HepG2 (cell line): Measurements from ENCODE around the gene HOXA13. TPM values are rescaled to one million over a fixed set of nuclear protein-coding genes. Genes with fewer than 3 reads are reported as not detected.

Experiments used
- ATAC-seq: fragments of 200-7000 bp; cut with Tn5 transposase; 3 replicates; pipeline ENCODE4 v1.9.1; 2020; ENCODE audit warnings: mild to moderate bottlenecking, moderate library complexity
- BruUV-seq: library from RNA; stranded (reverse); fragments of 400-500 nt; replicated peaks from 2 replicates; lab custom pipeline; 2021; lab: Mats Ljungman, UMichigan
- CTCF ChIA-PET: fragments of 300-600 bp; formaldehyde crosslinking; extraction: SDS; loops from one replicate; lab custom pipeline; 2021; ENCODE audit warnings: low total read pairs, inconsistent platforms, low intra/inter-chr PET ratio; lab: Yijun Ruan, JAX
- POLR2A ChIA-PET: fragments of 350-600 bp; sonication (Branson Sonifier 250); formaldehyde crosslinking; loops from one replicate; lab custom pipeline; 2020; ENCODE audit warnings: antibody characterized with exemption, inconsistent platforms; lab: Yijun Ruan, JAX
- DNase-seq: peaks from one replicate; pipeline ENCODE4 v3.0.0-alpha.2; 2015; ENCODE audit warnings: low spot score
- FAIRE-seq: peaks from 3 replicates; lab custom pipeline; 2011; peaks lifted over from hg19 to GRCh38; lab: Jason Lieb, UNC
- H2AFZ ChIP-seq: one replicate; pipeline ENCODE4 v1.6.1; 2011; ENCODE audit warnings: low read length, inconsistent platforms
- H3K27ac ChIP-seq: fragments of 300-600 bp; 3 replicates; pipeline ENCODE4 v1.8.0; 2011; ENCODE audit warnings: mixed run types, mild to moderate bottlenecking, mixed read lengths, low read length, inconsistent platforms; ENCODE audit not compliant: insufficient read depth; ENCODE audit errors: extremely low read length
- H3K27me3 ChIP-seq, 2 experiments: fragments of 200-600 bp in 1 of 2; 2 replicates in 1 of 2; 3 replicates in 1 of 2; pipeline versions ENCODE4 v1.6.0 to v1.8.0; 2011; ENCODE audit warnings: low read length in 2 of 2, mild to moderate bottlenecking in 2 of 2, moderate library complexity in 2 of 2, inconsistent platforms in 1 of 2; ENCODE audit not compliant: insufficient read depth in 2 of 2, control insufficient read depth in 1 of 2
- H3K36me3 ChIP-seq, 2 experiments: fragments of 200-600 bp in 1 of 2; replicated peaks in 1 of 2; 2 replicates in 1 of 2; 3 replicates in 1 of 2; pipeline versions ENCODE4 v1.5.1 to v1.8.0; 2011; ENCODE audit warnings: low read length in 2 of 2, inconsistent platforms in 1 of 2; ENCODE audit not compliant: insufficient read depth in 2 of 2, control insufficient read depth in 1 of 2
- H3K4me1 ChIP-seq: 2 replicates; pipeline ENCODE4 v1.5.1; 2012; ENCODE audit warnings: low read length, inconsistent platforms; ENCODE audit not compliant: insufficient read depth
- H3K4me2 ChIP-seq: 2 replicates; pipeline ENCODE4 v1.6.0; 2011; ENCODE audit warnings: low read depth, low read length, inconsistent platforms
- H3K4me3 ChIP-seq, 3 experiments: fragments of 200-600 bp in 1 of 3; sonication (generic), shearing (Covaris generic) in 1 of 3; replicated peaks in 1 of 3; 2 replicates each; pipeline ENCODE4 v1.5.1; 2011 to 2016; ENCODE audit warnings: low read length in 3 of 3, inconsistent platforms in 2 of 3, low read depth in 2 of 3, mild to moderate bottlenecking in 2 of 3, control low read depth in 1 of 3, mixed read lengths in 1 of 3; ENCODE audit not compliant: insufficient read depth in 1 of 3
- H3K79me2 ChIP-seq: one replicate; pipeline ENCODE4 v1.6.1; 2011; ENCODE audit warnings: low read length, inconsistent platforms; ENCODE audit not compliant: insufficient read depth
- H3K9ac ChIP-seq: 2 replicates; pipeline ENCODE4 v1.6.0; 2011; ENCODE audit warnings: mild to moderate bottlenecking, low read depth, low read length, inconsistent platforms; ENCODE audit not compliant: insufficient read depth
- H3K9me3 ChIP-seq: 2 replicates; pipeline ENCODE4 v1.5.1; 2012; ENCODE audit warnings: mild to moderate bottlenecking, low read length
- H4K20me1 ChIP-seq: 2 replicates; pipeline ENCODE4 v1.6.0; 2011; ENCODE audit warnings: inconsistent platforms, mild to moderate bottlenecking, low read length, moderate library complexity; ENCODE audit not compliant: insufficient read depth
- BRF2 ChIP-seq: sonication (generic); formaldehyde crosslinking; IDR thresholded peaks from 2 replicates; pipeline ENCODE4 v1.8.1; 2022; ENCODE audit warnings: mild to moderate bottlenecking, missing genetic modification reagents
- CTCF ChIP-seq: sonication (generic); formaldehyde crosslinking; IDR thresholded peaks from 2 replicates; pipeline ENCODE4 v1.5.0; 2020; ENCODE audit warnings: mild to moderate bottlenecking, missing genetic modification reagents, moderate library complexity
- DMTF1 ChIP-seq: sonication (generic); formaldehyde crosslinking; IDR thresholded peaks from 2 replicates; pipeline ENCODE4 v1.4.0; 2020; ENCODE audit warnings: mild to moderate bottlenecking, missing genetic modification reagents
- HINFP ChIP-seq: sonication (generic); formaldehyde crosslinking; IDR thresholded peaks from 2 replicates; pipeline ENCODE4 v1.4.0; 2020; ENCODE audit warnings: low read depth, mild to moderate bottlenecking, missing genetic modification reagents
- KDM5A ChIP-seq: fragments of 200-600 bp; sonication (generic); IDR thresholded peaks from 2 replicates; pipeline ENCODE4 v1.7.0; 2018; ENCODE audit warnings: antibody characterized with exemption, mild to moderate bottlenecking, low read length, borderline replicate concordance
- MAF1 ChIP-seq: sonication (generic); formaldehyde crosslinking; IDR thresholded peaks from 2 replicates; pipeline ENCODE4 v1.5.0; 2020; ENCODE audit warnings: missing genetic modification reagents, borderline replicate concordance
- PPARG ChIP-seq: conservative IDR thresholded peaks from 2 replicates; pipeline ENCODE4 v1.6.1; 2016; ENCODE audit warnings: missing biosample characterization, missing genetic modification reagents
- ZFP37 ChIP-seq: sonication (generic); formaldehyde crosslinking; IDR thresholded peaks from 2 replicates; pipeline ENCODE4 v1.4.0; 2020; ENCODE audit warnings: missing genetic modification reagents, borderline replicate concordance
- WGBS: methylation state at CpG from one replicate; pipeline ENCODE4 v1.1.6; 2017; ENCODE audit warnings: low lambda C conversion rate; 5-methylcytosine and 5-hydroxymethylcytosine counted together
- in situ Hi-C: cut with HindIII; loops from 2 replicates; pipeline ENCODE4 v1.10.0; 2017; ENCODE audit warnings: low pct_unique_long_range_greater_than_20kb; ENCODE audit not compliant: extremely low pct_ligation_motif_present
- intact Hi-C: fragments of 100-400 bp; cut with micrococcal nuclease; formaldehyde crosslinking; loops from one replicate; pipeline ENCODE4 v1.10.0; 2022; ENCODE audit not compliant: unreplicated experiment
- polyA plus RNA-seq, 8 experiments: library from polyadenylated mRNA; depleted of rRNA in 3 of 8; stranded (reverse) in 7 of 8; unstranded in 1 of 8; fragments of >200 nt; fragmentation: Illumina TruSeq in 4 of 8; extraction: Trizol in 4 of 8; gene quantifications; 2 replicates each; pipeline versions ENCODE4 v1.2.1 to v1.2.3, GENCODE V29; 2011 to 2016; ENCODE audit warnings: low read depth in 4 of 8, missing spikeins in 1 of 8, mixed read lengths in 1 of 8; ENCODE audit not compliant: insufficient read depth in 1 of 8
- total RNA-seq, 5 experiments: library from RNA; depleted of rRNA; stranded (reverse); fragments of >200 nt; fragmentation: Illumina TruSeq; extraction: Trizol; gene quantifications; 2 replicates each; pipeline ENCODE4 v1.2.3, GENCODE V29; 2016; ENCODE audit warnings: low read depth in 1 of 5

HOXA13 gene
- total and polyA plus RNA-seq, 2 of the 13 experiments (the other 11 are each of a cell fraction or from before 2014, with no cell fraction given), result 0.01 to 0.04 TPM

GRCh38 chr7:27177795-27178320 lies 22.0 kb downstream of the HOXA13 start:
- ChIA-PET CTCF (no interaction called here), POLR2A (no interaction called here)
- H3K4me1 ChIP-seq, result peaks cover 19% of the 10 kb centered on the region
- no TSS peak for BruUV-seq
- H3K27me3 ChIP-seq, result peaks cover 6 to 77% of the 10 kb centered on the region in 2 experiments
- H3K9me3 ChIP-seq, result no peaks in the 10 kb centered on the region
- no peaks in the 10 kb centered on the region for H3K36me3 ChIP-seq
- H3K4me2 ChIP-seq, result no peak overlapping the region
- intact Hi-C loops (no loop called here), in situ Hi-C loops (no loop called here)
- H2AFZ ChIP-seq, result no peak overlapping the region
- H4K20me1 ChIP-seq, result no peaks in the 10 kb centered on the region
- H3K4me3 ChIP-seq, result no peak overlapping the region
- H3K79me2 ChIP-seq, result no peaks in the 10 kb centered on the region
- no peak for TF ChIP-seq ZFP37 (CRISPR knock-in tag)
- FAIRE-seq, result no peak
- 33% methylated on average over 5 of the region's 5 CpGs for WGBS
- no peak for ATAC-seq
- no peak for DNase-seq
- H3K27ac ChIP-seq, result no peak overlapping the region
- no peak overlapping the region for H3K9ac ChIP-seq

- in situ Hi-C loops, result no loop called here
- H3K9ac ChIP-seq, result no peak overlapping the region
- CTCF ChIA-PET, result no interaction called here
Measured at GRCh38 chr7:27176962-27177794, 22.7 kb downstream of the HOXA13 start.

More at GRCh38 chr7:27176962-27177794, 22.7 kb downstream of the HOXA13 start:
- POLR2A ChIA-PET, result no interaction called here
- Histone ChIP-seq H3K4me1 (peaks cover 20% of the 10 kb centered on the region), H3K79me2 (no peaks in the 10 kb centered on the region), H4K20me1 (no peaks in the 10 kb centered on the region), H3K9me3 (no peaks in the 10 kb centered on the region), H3K27ac (no peak overlapping the region), H3K4me3 (no peak overlapping the region), H2AFZ (no peak overlapping the region), H3K4me2 (no peak overlapping the region), H3K27me3 (peaks cover 6 to 77% of the 10 kb centered on the region in 2 experiments), H3K36me3 (no peaks in the 10 kb centered on the region)
- DNase-seq, result no peak
- BruUV-seq, result no TSS peak
- ATAC-seq, result no peak
- WGBS, result 28% methylated on average over 10 of the region's 22 CpGs
- no peak for FAIRE-seq
- intact Hi-C loops, result no loop called here
- TF ChIP-seq MAF1 (no peak), DMTF1 (no peak), CTCF (CRISPR knock-in tag) (no peak), KDM5A (no peak), HINFP (CRISPR knock-in tag) (no peak), PPARG (no peak), BRF2 (CRISPR knock-in tag) (no peak)
